GM19351 (cell line): ENCODE results near the gene GCK.

Source experiments
- ATAC-seq: cut with Tn5 transposase; IDR thresholded peaks from one replicate; pipeline ENCODE4 v1.9.1; 2021; ENCODE audit warnings: mild to moderate bottlenecking, moderate library complexity; ENCODE audit not compliant: unreplicated experiment

GCK gene

DNA sequence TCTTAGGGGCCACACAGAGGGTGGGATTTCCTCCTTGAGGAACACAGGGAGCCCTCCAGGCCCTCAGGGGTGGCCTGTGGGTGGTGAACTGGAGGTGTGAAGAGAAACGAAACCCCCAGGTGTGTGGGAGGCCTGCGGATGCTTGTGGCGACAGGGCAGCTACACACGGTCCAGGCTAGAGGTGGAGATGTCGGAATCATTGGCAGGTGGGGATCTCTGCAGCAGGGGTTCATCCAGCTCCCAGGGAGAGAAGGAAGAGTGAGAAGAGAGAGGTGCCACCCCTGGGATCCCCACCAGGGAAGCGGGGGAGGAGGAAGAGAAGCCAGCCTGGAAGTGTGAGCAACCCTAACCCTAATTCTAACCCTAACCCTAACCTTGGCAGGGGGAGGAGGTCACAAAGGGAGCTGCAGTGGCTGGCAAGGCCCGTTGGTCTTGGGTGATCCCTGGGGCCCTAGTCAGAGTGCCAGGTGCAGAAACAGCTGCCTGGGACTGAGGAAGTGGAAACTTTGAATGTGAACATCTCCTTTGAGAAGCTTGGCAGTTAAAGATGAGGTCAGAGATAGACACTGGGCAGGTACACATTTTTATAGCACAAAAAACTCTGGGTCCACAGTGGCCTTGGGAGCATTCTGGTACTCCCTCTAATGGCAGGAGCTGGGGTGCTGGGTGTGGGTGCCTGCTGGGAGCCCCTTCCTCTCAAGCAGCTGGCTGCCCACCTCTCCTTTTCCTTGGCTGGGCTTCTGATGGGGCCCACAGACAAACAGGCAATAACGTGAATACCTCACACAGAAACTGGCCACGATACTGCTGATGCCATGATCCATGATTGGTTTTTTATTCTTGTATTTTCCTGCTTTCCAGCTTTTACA, 91.9 kb downstream of the GCK start:
- peak; percentile 79 for ATAC-seq

DNA sequence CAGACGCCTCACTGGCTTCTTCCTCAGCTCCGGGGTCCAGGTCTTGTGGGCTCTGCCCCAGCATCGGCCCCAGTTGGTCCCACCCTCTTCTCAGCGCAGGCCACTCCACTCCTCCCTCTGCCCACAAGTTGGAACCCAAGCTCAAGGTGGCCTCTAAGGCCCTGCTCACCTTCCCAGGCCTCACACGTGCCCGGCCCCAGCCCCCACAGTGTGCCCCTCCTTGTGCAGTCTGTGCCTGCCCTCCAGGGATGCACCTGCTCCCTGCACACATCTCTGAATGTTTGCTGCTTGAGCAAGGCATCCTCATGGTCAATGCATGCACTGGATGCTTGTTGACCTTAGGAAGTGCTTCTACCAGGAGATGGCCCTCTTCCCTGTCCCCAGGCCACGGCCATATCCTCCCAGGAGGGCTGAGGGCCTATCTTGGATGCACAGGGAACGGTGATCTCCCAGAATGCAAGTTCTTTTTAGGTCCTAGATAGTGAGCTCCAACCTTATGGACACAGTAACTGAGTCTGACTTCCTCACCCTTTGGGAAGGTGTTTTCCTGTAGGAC, 92.8 kb downstream of the GCK start:
- ATAC-seq, result no peak

DNA sequence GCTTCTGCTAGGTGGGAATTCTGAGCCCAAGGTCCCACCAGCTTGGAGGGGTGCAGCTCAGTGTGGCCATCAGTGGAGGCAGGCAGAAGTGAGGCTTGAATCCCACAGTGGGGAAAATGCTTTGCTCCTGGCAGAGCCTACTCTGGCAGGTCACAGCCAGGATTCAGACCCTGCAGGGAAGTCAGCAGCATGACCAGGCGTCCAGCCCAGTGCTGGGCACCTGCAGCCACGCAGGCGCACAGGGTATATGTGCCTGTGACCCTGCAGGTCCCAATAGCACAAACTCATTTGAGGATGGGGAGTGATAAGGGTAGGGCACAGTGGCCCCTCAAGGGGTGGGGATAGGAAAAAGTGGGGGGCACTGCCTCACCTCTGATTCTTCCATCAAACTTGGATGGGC, 93.5 kb downstream of the GCK start:
- ATAC-seq, result no peak

DNA sequence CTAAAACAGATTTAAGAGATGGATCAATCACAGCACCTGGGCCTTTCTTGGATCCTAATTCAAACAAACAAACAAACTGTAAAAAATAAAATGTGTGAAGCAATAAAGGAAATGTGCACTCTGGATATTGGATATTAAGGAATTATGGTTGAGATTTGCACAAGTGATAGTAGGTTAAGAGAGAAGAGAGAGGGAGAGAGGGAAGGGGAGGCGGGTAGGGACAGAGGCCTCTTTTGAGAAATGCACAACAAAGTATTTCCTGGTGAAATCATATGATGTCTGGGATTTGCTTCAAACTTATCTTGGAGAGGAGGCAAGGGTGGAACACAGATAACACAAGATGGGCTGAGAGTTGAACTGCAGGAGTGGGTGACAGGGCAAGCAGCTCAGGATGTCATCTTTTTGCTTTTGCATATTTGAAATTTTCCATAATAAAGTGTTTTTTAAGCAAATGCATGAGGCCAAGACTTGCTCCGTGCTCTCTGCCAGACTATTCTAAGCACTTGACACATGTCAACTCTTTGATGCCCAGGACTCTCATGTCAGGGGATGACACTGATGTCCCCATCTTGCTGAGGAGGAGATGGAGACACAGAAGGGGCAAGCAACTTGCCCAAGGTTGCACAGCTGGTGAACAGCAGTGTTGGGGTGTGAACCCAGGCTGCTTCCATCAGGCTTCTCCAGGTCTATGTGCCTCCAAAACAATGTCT, 94.2 kb downstream of the GCK start:
- no peak for ATAC-seq

DNA sequence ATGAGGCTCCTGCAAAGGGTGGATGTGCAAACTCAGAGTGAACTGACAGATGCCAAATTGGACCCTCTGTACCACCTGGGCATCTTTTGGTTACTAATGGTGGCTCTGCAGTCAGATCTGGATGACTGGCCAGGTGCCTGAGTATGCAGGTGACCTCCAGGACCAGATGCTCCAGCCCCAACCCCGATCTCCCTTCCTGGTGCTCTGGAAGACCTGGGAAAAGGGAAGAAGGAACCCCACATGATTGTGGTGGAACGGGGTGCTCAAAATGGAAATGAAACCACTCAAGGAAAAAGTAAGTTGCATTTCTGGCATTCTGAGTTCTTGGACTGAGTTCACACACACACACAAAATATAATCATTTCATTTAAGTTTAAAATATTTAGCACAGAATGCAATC, 94.9 kb downstream of the GCK start:
- no peak for ATAC-seq
